GM18909 (cell line): Measurements from ENCODE around the gene GRID1.

Source experiments
- ATAC-seq: cut with Tn5 transposase; IDR thresholded peaks from one replicate; pipeline ENCODE4 v1.9.1; 2021; ENCODE audit warnings: mild to moderate bottlenecking; ENCODE audit not compliant: unreplicated experiment, poor library complexity

The GRID1 gene

GRCh38 chr10:86341361-86341811 is 25.2 kb downstream of the GRID1 start:
- ATAC-seq: no peak

DNA sequence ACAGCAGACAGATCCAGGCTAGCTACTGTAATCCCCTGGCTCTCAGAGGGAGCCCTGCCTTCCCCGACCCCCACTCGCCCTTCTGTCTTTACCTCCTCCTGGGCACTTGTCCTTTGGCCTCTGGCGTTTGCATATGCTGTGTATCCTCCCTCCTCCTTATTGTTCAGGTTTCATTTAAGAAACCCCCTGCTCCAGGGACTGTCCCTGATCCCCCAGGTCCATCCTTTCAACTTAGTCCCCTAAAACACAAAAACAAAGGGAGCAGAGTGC is 25.7 kb downstream of the GRID1 start:
- ATAC-seq: no peak

DNA sequence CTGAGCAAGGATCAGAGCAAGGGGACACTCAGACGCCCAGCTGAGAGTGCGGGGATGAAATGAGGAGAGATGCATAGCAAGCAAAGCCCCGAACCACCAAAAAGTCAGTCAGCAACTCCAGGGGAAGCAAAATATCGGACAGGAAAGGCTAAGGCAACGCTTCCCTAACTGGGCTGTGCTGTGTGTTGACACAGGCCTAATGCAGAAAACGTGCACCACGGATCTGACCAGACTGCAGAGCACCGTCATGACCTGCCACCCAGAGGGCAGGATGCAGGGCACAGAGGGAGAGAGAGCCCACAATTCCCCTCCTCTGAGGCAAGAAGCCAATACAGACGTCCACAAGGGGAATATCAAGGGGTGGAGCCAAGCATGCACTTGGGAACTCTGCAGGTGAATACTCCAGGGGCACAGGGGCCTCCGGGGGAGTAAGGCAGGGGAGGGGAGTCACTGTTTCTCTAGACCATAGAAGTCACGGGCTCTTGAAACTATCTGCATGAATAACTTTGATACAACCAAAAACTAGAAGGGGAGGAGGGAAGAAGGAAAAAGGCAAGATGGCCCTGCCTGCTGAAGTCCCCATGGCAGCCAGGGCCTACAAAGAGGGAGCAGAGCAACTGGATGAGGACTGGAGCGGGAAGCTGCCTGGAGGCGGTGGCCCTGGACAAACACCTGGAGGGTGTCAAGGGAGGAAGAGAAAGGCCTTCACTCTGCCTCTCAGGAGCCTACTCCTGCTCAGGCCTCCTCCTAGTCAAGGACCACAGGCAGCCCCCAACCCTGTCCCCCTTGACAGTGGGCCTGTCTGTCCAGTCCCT is 26.2 kb downstream of the GRID1 start:
- no peak for ATAC-seq

DNA sequence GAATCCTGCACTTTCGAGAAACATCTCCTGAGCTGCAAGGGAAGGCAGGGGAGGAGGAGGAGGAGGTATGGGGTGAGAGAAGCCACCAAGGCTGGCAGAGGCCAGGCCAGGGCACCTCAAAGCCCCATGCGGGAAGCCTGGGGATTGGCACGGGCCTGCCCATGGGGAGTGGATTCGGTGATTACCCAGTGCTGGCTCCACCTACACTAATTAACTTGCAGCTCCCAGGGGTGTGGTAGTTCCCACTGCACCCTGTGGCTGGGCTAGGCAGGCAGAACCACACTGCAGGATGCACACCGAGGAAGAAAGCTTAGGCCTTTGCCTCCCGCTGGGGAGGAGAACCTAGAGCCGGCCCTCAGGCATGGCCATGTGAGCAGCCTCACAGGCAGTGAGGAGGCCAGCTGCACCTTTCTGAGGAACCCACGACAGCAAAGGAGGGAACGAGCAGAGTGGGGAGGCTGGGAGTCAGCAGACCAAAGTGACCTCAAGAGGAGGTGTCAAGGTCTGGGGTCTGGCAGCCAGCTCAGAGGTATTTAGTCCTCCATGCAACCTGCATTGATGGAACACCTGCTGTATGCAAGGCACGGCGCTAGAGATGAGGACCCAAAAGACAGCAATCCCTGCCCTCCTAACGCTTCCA is 27.2 kb downstream of the GRID1 start:
- no peak for ATAC-seq

GRCh38 chr10:86337121-86337601 is 29.4 kb downstream of the GRID1 start:
- ATAC-seq: peak; percentile 61

- no peak for ATAC-seq
Observed at GRCh38 chr10:86336341-86336740, 30.3 kb downstream of the GRID1 start.

- ATAC-seq: no peak
Observed at GRCh38 chr10:86335831-86336230, 30.8 kb downstream of the GRID1 start.

DNA sequence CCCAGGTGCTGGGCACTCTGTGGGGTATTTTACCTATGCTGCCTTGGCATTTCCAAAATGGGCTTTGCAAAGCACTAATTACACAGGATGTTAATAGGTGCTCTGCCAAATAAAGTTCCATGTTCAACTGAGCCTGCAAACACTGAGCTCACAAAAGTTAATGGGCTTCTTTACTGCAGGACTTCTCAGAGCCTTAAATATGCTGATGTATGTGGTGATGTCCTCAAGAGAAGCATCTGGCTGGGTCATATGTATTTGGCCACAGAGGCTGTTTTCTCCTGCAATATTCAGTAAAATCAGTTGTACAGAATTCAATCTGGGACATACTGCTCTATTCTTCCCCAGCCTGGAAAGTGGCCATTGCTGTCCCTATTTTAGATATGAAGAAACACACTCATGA is 31.3 kb downstream of the GRID1 start:
- no peak for ATAC-seq

DNA sequence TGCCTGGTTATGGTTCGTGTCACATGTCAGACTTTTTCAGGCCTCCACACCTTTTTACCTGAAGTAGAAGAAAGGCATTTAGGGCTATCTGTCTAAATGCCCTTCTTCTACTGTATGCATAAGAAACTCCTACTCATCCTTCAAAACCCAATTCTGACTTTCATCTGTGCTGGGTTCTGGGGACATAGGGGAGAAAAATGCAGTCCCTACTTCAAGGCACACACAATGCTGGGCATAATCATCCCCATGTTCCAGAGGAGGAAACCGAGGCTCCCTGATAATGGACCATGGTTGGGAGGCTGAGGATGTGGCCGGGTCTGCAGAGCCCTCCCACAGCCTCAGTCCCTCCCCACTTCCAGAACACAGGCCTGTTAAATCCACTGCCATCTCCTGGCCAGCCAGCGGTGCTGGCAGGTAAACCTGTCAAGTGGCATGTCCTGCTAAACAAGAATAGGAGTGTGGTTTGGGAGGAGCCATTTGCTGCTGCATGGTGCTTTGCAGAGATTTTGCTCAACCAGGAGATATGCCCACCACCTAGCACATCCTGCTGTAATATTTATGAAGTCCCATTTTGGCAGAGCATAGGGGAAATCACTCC is 32.0 kb downstream of the GRID1 start:
- ATAC-seq: no peak

DNA sequence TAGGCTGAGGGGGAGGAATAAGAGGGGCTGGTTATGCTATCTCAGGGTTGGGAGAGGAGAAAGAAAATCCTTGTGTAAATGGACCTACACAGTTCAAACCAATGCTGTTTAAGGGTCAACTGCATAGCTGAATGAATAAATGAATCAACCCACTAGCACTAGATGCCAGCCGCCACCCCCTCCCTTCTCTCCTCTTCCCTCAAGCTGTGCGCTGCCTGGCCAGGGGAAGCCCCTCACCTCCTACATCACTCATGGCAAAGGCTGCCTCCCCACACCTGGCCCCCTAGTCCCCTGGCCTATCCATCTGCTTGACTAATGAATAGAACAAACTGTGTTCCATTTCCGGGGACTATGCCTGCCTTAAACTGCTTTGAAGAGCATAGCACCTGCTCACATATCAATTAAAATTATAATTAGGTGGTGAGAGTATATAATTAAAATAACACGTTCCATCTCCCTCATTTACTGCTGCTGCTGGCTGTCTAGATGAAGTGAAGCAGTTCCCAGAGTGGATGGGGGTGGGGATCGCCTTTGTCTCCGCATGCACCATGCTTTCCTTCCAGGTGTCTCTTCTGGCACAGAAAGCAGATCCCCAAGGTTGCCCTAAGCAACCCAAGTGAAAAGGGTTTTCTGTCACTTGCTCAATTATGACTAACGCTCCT is 32.6 kb downstream of the GRID1 start:
- no peak for ATAC-seq

DNA sequence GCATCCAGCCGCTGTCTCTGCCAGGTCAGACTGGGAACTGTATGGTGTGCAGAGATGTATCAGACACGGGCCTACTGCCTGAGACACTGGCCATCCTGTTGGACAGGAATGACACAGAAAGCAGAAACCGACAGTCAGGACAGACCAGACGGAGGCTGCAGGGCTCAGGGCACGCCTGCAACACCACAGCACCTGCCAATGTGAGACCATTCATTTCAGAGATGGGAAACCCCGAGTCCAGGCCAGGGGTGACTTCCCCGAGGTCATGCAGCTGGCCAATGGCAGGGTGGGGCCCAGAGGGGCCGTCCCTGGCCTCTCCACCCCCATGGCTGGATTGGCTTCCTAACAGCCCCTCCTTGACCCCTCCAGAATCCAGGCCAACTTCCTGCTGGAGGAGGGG is 34.7 kb downstream of the GRID1 start:
- ATAC-seq: no peak

DNA sequence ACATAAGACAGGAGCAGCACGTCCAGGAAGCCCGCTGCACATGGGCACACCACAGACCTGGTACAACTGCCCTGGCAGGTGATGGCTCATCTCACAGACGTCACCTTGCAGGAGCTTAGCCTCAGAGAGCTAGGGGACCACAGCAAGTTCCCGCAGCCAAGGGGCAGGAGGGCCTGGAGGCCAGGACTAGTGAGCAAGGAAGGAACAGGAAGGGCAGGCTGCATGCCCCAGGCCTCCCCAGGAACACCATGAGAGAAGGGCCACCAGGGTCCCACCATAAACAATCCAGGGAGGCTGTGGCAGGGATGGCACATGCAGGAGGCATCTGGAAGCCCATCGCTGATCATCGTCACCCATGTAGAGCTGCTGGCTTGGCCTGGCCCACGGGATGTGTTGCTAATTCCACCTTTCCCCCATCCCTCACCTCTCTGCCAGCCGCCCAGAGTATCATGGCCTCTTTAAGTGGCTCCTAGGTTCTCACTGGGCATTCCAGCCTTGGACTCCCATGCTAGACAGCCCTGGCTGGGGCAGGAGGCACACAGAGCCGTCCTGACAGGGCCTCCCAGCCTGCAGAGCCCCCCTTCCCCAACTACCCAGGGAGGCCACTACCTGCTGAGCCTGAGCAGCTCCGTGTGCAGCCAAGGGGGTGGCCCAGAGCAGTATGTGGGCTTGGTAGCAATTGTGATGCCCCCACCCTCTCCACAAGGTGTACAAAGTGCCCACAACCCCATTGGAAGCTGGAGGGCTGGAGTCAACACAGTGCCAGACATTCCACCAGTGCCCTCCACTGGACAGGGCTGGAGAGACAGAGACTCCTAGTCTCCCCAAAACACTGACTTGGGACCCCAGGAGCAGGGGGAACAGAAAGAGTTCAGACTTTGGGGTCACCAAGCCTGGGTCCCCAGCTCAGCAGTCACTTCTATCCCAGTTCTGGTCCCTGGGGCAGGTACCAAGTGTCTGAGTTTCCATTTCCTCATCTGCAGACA is 35.5 kb downstream of the GRID1 start:
- ATAC-seq: no peak

DNA sequence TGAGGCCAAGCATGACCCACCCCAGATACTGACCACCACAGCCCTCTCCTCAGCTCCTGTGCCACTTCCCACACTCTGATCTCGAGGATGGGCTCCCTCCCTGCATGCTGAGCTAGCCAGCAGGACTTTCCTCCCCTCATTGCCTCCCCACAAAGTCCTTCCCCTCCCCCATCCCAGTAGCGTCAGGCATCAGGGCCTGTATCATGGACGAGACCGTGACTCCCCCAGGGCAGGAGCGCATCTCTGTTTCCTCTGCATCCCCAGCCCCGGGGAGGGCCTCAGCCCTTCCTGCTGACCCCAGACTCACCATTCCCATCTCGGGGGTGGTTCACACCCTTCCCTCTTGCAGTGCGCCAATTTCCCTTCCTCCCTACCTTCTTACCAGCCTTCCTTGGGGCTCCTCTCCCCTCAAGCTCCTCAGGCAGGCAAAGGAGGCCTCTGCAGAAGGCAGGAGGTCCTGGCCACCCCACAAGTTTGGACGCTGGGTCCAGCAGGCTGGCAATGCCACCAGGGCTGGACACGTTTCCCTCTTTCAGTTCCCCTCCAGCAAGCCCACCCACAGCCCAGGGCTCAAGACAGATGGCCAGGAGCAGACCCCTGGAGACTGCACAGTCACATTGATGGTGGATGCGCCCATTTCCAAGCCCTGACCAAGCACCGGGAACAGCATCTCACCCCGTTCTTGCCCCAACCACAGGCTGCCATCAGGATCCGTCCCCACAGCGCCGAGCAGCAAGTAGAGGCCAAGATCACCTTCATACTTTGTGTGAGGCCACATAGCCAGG is 36.5 kb downstream of the GRID1 start:
- ATAC-seq: no peak

DNA sequence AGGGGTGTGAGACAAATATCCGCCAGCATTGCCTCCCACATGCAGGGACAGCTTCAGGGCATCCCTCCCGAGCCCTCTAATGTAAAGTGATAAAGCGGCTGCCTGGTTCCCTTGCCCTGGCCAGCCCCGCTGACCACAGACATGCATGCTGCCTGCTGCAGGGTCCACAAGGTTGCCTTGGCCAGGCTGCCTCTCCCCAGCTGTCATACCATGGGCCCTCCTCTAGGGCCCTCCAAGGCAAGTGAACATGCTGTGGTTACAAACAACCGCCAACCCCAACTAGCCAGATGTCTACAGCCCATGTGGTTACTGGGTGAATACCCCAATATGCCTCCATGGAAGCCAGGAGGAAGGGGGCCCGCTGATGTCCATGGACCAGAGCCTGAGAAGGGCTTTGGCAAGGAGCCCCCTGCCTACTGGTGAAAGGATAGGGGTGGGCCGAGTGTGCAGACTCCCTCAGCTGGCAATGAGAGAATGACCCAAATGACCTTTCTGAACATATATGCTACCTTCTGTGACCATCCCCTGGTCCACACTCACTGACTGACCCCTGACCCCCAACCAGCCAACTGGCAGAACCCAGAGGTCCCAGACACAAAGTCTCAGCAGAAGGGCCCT is 37.4 kb downstream of the GRID1 start:
- ATAC-seq: no peak

DNA sequence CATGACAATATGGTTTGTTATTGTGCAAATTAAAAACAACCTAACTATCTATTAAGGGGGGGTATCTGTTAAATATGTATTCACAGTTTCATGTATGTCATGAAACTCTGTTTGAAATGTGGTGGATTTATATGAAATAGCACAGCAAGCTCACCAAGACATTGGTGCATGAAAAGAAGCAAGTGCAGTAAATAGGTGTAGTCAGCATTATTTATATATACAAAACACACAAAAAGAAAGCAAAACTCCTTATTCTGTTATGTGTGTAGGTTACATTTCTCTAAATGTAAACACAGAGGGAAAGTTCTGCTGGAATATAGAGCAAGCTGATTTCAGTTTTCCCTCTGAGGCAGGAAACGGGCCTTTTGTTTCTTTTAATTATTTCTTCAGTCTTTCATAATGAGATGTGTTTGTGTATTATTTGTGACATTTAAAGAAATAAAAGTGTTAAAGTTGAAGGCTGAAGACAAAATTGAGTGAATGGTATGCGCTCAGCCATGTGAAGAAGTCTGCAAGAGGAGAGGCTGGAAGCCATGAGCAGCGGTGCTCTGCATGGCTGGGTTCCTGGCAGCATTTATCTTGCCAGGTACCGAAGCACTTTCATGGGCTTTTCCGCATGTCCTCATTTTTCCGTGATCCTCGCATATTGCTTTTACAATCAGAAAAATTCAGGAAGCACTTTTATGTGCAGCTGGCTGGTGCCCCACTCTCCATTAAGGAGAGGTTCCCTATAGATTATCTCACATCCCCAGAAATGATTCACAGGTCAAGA is 38.5 kb downstream of the GRID1 start:
- ATAC-seq: no peak

DNA sequence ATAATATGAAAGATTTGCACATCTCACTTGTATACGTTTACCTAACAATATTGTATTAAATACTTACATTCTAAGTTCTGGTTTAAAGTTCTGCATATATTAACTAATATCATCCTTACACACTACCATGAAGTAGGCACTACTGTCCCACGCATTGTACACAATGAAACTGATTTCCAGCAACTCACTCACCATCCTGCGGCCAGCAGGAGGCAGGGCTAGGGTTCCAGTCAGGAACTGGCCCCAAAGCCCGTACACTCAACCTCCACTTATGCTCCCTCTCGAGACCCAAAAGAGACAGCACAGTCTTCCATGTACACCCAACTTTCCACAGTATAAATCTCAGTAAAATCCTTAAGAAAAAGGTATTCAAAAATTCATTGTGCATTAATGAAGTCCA is 41.4 kb downstream of the GRID1 start:
- no peak for ATAC-seq

DNA sequence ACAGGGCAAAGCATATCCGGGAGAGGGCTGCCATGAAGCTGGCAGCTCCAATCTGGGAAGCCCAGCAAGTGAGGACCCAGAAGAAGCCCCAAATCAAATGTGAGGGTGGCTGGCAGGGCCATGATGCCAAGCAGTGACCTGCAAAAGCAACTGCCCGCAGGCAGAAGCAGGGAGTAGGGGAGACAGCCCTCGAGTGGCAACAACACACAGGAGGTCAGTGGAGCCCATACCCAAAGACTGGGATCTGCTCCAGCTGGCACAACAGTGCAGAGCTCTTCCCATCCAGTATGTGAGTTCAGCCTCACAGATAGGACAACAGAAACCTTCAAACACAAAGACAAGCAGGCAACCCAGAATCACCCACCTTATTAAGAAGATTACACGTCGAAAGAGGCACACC is 45.0 kb downstream of the GRID1 start:
- no peak for ATAC-seq

GRCh38 chr10:86319676-86320075 is 46.9 kb downstream of the GRID1 start:
- ATAC-seq: no peak
